ENCODE measurements around the gene PLP1. TPM values are rescaled to one million over a fixed set of nuclear protein-coding genes. Genes with fewer than 3 reads are reported as not detected.

The PLP1 gene
- polyA plus RNA-seq, 1 of the 3 experiments (the other 2 are of a cell fraction) = 0.90 TPM

GRCh38 chrX:103739421-103739820 is 37.2 kb upstream of the PLP1 start:
- Histone ChIP-seq H3K36me3 (replicated peaks in 1 of 2; ENCODE audit: control insufficient read depth in 1 of 2, insufficient read depth in 2 of 2, low read length in 1 of 2) (no peaks in the 10 kb centered on the region), H3K79me2 (ENCODE audit: insufficient read depth) (no peaks in the 10 kb centered on the region), H4K20me1 (ENCODE audit: insufficient read depth) (no peaks in the 10 kb centered on the region), H2AFZ (ENCODE audit: low read depth) (no peak overlapping the region), H3F3A (replicated peaks; ENCODE audit: insufficient read depth) (no peaks in the 10 kb centered on the region), H3K9me3 (no peaks in the 10 kb centered on the region), H3K27me3 (ENCODE audit: insufficient read depth) (no peaks in the 10 kb centered on the region; the same call in 1 of the 2 replicates), H3K27ac (ENCODE audit: low read depth in 2 of 2, low read length in 1 of 2) (no peak overlapping the region), H3K4me1 (ENCODE audit: control insufficient read depth in 1 of 2, insufficient read depth in 2 of 2, low read depth in 1 of 2, low read length in 1 of 2) (peaks cover 0 to under 1% of the 10 kb centered on the region in 2 experiments; a peak in 1 of 4 replicates), H3K4me2 (no peak overlapping the region), H3K9me2 (no peaks in the 10 kb centered on the region), H3K4me3 (ENCODE audit: low read depth in 2 of 2, low read length in 1 of 2) (no peak overlapping the region), H3K9ac (no peak overlapping the region)
- DNase-seq = no peak
- CTCF ChIA-PET = interaction anchor here (1.6 kb wide), 1 partner anchor 15 kb away, joined by 6 read pairs; no protein-coding TSS in a partner anchor
- no peak for TF ChIP-seq RCOR1 (IDR thresholded peaks at IDR 0.05; ENCODE audit: low read length)
- no peak for TF ChIP-seq PBX3 (IDR thresholded peaks at IDR 0.05)
- no peak for TF ChIP-seq ELF1 (IDR thresholded peaks at IDR 0.05)
- no peak for TF ChIP-seq RFX5 (IDR thresholded peaks at IDR 0.05; ENCODE audit: low read length)
- TF ChIP-seq NRF1 (IDR thresholded peaks at IDR 0.05; ENCODE audit: low read depth, low read length) = no peak
- no peak for TF ChIP-seq MAX (IDR thresholded peaks at IDR 0.05; ENCODE audit: low read depth)
- no peak for TF ChIP-seq CTCF (IDR thresholded peaks at IDR 0.05)
- no peak for TF ChIP-seq RXRA (IDR thresholded peaks at IDR 0.05; ENCODE audit: borderline replicate concordance, low read depth)
- TF ChIP-seq IRF3 (IDR thresholded peaks at IDR 0.05; ENCODE audit: low read depth, low read length) = no peak
- no peak for TF ChIP-seq TEAD4 (IDR thresholded peaks at IDR 0.05; ENCODE audit: borderline replicate concordance, insufficient read depth)
- POLR2A ChIA-PET = no interaction called here
- WGBS (ENCODE audit: low lambda C conversion rate) = 31% methylated on average over 1 of the region's 1 CpG

- Histone ChIP-seq H3F3A (replicated peaks; ENCODE audit: insufficient read depth) (no peaks in the 10 kb centered on the region), H3K4me3 (ENCODE audit: low read depth in 2 of 2, low read length in 1 of 2) (no peak overlapping the region), H3K27me3 (ENCODE audit: insufficient read depth) (no peaks in the 10 kb centered on the region; the same call in 1 of the 2 replicates), H3K9ac (no peak overlapping the region), H3K79me2 (ENCODE audit: insufficient read depth) (no peaks in the 10 kb centered on the region), H4K20me1 (ENCODE audit: insufficient read depth) (no peaks in the 10 kb centered on the region), H3K9me2 (no peaks in the 10 kb centered on the region), H3K36me3 (replicated peaks in 1 of 2; ENCODE audit: control insufficient read depth in 1 of 2, insufficient read depth in 2 of 2, low read length in 1 of 2) (no peaks in the 10 kb centered on the region), H2AFZ (ENCODE audit: low read depth) (no peak overlapping the region), H3K4me2 (no peak overlapping the region), H3K4me1 (ENCODE audit: control insufficient read depth in 1 of 2, insufficient read depth in 2 of 2, low read depth in 1 of 2, low read length in 1 of 2) (no peaks in the 10 kb centered on the region), H3K27ac (ENCODE audit: low read depth in 2 of 2, low read length in 1 of 2) (no peak overlapping the region), H3K9me3 (no peaks in the 10 kb centered on the region)
- POLR2A ChIA-PET = no interaction called here
- CTCF ChIA-PET = interaction anchor here (0.6 kb wide), 1 partner anchor 256 kb away, joined by 3 read pairs; no protein-coding TSS in a partner anchor
- WGBS (ENCODE audit: low lambda C conversion rate) = 42% methylated on average over 1 of the region's 1 CpG
- DNase-seq = no peak
- no peak for TF ChIP-seq USF1 (IDR thresholded peaks at IDR 0.05; ENCODE audit: borderline replicate concordance, low read depth)
- no peak for TF ChIP-seq TAF1 (IDR thresholded peaks at IDR 0.05; ENCODE audit: borderline replicate concordance, low read depth, low read length)
- no peak for TF ChIP-seq FOXM1 (IDR thresholded peaks at IDR 0.05; ENCODE audit: low read depth)
- no peak for TF ChIP-seq MEF2A (IDR thresholded peaks at IDR 0.05; ENCODE audit: borderline replicate concordance, low read depth)
- TF ChIP-seq ZBTB33 (IDR thresholded peaks at IDR 0.05; ENCODE audit: borderline replicate concordance, low read depth) = no peak
- no peak for TF ChIP-seq GABPA (IDR thresholded peaks at IDR 0.05; ENCODE audit: low read depth)
- TF ChIP-seq TEAD4 (IDR thresholded peaks at IDR 0.05; ENCODE audit: borderline replicate concordance, insufficient read depth) = no peak
- TF ChIP-seq SMC3 (IDR thresholded peaks at IDR 0.05; ENCODE audit: low read depth, low read length) = no peak
- no peak for TF ChIP-seq MAX (IDR thresholded peaks at IDR 0.05; ENCODE audit: low read depth)
- TF ChIP-seq RXRA (IDR thresholded peaks at IDR 0.05; ENCODE audit: borderline replicate concordance, low read depth) = no peak
- TF ChIP-seq FOSL2 (IDR thresholded peaks at IDR 0.05; ENCODE audit: borderline replicate concordance, low read depth) = no peak
- TF ChIP-seq MXI1 (IDR thresholded peaks at IDR 0.05; ENCODE audit: low read depth, low read length) = no peak
- no peak for TF ChIP-seq RCOR1 (IDR thresholded peaks at IDR 0.05; ENCODE audit: low read length)
Measured at GRCh38 chrX:103741879-103742278, 34.8 kb upstream of the PLP1 start.
